LoVo (cell line): ENCODE results near the gene ZMYND19.
A peak's percentile ranks its signal among the peaks of the same experiment; 100 is the strongest.
"Not testable (repeated sequence)": the region's sequence is repeated elsewhere in the genome, so short reads cannot be mapped to it uniquely, and the experiment has no call there.

Source experiments
- DNase-seq: peaks from one replicate; pipeline ENCODE4 v3.0.0-alpha.2; 2016; ENCODE audit warnings: low spot score

Gene ZMYND19

DNA sequence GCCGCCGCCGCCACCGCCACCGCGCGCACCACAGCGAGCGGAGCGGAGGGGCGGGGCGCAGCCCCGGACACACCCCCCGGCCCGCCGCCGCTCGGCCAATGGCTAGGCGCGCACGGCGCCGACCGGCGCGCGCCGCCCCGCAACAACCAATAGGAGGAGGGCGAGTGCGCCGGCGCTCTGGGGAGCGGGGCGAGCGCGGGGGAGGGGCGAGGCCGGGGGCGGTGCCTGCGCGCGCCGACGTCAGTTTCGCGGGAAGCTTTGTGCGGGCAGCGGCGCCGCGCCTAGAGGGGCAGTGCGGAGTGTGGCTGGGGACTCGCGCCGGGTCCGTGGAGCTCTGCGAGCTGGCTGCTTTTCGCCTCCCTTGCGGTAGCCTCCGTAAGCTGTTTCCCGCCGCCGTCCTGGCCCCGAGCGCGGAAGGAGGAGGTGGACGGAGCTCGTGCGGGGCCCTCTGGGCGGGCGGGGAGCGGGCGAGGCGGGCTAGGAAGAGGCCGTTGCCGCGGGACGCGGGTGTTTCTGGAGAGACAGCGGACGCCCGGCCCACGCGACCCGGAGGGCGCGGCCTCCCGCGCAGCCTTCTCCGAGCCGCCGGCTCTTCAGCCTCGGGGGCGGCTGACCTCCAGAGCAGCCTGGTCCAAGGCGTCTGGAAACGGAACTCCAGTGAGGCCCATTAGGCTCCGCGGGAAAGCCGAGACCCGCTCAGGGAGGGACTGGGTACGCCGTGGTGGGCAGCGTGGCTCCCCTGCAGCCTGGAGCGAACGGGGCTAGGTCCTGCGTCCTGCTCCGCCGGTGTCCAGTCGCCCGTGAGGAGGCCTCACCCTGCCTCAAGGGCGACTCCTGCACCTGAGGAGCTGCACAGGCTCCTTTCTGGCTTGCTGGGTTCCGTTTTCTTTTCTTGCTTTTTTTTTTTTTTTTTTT lies at the start of gene ZMYND19:
TSS of gene ZMYND19 (minus strand) at position 44 of the 915 bp plus-strand sequence. CDS start 249 bp downstream, outside the sequence.
- peak; percentile 93 for DNase-seq

DNA sequence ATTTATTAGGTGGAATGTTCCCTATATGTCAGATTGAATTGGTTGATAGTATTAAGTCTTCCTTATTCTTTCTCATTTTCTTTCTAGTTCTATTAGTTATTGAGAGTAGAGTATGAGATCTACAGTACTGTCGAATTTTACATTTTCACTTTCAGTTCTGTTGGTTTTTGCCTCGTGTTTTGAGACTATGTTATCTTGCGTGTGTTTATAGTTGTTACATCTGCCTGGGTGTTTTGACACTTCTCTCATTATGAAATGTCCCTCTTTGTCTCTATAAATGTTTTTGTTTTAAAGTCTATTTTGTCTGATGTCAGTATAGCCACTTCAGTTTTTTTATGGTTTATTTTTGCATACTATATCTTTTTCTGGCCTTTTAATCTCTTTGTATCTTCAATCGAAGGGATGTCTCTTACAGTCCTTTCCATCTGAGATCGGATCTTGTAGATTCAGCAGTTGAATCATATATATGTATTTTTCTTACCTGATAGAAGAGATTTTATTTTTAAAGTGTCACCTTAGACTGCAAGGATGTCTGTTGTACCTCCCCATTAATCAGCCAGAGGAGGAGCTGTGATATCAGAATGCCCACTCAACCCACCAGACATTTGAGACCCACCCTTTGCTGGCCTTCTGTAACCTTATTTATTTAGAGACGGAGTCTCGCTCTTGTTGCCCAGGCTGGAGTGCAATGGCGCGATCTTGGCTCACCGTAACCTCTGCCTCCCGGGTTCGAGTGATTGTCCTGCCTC lies 49.2 kb upstream of the ZMYND19 start:
- no peak for DNase-seq

DNA sequence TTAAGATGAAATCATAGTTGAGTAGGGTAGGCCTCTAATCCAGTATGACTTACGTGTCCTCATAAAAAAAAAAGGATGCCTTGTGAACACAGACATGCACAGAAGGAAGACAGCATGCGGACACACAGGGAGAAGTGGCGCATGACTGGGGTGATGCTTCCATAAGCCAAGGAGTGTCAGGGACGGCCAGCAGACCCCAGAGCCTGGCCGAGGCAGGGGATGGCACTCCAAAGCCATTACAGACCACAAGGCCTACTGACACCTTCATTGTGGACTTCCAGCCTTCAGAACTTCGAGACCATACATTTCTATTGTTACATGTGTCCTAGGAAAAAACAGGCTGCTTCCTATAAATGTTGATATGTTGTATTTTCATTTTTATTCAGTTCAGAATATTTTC lies 48.4 kb upstream of the ZMYND19 start:
- no peak for DNase-seq

DNA sequence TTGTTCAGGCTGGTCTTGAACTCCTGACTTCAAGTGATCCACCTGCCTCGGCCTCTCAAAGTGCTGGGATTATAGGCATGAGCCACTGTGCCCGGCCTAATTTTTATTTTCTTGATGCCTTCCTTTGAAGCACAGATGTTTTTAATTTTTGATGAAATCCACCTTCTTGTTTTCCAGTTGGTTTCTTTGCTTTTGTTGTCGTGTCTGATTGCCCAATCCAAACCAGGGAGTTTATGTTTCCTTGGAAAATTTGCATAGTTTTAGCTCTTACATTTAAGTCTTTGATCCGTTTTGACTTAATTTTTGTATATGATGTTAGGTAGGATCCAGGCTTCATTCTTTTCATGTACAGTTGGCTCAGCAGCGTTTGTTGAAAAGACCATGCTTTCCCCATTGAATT lies 43.7 kb upstream of the ZMYND19 start:
- no peak for DNase-seq

DNA sequence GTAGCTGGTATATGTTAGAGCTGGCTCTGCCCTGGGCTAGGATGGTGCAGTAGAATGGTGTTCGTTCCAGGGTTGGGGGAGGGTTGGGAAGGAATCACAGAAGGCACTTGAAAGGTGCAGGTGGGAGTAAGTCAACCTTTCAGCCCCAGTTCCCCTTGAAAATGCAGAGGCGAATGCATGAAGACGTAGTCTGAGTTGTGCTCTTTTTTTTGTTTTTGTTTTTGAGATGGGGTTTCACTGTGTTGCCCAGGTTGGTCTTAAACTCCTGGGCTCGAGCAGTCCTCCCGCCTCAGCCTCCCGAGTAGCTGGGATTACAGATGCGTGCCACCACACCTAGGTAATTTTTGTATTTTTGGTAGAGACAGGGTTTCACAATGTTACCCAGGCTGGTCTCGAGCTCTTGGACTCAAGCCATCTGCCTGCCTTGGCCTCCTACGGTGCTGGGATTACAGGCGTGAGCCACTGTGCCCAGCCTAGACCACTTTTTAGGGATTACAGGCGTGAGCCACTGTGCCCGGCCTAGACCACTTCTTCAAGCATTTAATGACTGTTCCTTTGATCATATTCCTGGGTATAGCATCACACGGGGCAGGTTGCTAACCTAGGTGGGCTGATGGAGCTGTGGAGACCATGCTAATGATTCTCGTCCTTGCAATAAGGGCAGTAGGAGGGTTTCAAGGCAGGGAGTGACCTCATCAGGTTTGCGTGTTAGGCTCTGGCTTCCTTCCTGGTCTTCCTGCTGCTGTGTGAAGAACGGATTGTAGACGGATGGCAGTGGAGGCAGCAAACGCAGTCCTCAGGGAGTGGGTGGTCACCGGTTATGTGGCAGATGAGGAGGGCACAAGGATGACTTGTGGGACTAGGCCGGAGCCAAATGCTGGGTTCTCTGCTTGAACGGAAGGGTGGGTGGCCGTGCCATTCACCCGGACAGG lies 42.2 kb upstream of the ZMYND19 start:
- no peak for DNase-seq

DNA sequence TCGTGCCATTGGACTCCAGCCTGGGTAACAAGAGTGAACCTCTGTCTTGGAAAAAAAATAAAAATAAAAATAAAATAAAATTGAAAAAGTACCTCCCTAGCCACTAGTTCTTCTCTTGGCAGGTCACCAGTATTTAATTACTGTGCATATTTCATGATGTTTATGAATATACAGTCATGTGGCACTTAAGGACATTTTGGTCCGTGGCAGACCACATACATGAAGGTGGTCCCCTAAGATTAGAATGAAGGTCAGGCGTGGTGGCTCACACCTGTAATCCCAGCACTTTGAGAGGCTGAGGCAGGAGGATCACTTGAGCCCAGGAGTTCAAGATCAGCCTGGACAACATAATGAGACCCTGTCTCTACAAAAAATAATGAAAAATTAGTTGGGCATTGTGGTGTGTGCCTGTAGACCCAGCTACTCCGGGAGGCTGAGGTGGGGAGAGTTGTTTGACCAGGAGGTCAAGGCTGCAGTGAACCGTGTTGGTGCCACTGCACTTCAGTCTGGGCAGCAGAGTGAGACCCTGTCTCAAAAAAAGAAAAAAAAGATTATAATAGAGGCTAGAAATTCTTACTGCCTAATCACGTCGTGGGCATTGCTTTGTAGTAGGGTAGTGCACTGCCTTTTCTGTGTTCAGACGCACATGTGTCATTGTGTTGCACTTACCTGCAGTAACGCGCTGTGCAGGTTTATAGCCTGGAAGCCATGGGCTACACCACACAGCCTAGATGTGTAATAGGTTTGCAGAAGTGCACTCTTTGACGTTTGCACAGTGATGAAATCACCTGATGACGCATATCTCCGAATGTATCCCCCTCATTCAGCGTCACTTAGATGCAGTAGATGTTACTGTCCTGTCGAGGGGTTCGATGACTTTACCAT lies 41.3 kb upstream of the ZMYND19 start:
- no peak for DNase-seq

DNA sequence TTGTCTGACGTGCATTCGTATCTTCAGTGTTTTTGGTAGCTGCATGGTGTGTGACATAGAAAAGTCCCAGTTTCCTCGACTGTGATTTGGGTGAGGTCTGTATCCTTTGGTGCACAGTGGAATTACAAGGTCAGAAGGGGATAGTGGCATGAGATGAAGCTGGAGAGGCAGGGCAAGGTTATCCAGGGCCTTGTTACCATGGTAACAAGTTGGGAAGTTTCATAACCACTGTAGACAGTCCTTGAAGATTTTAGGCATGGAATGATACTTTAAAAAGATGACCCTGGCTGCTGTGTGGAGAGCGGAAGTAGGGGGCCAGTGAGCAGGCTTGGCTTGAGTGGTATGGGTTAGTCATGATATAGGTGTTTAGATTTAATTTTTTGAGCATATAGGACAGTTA lies 40.4 kb upstream of the ZMYND19 start:
- no peak for DNase-seq

DNA sequence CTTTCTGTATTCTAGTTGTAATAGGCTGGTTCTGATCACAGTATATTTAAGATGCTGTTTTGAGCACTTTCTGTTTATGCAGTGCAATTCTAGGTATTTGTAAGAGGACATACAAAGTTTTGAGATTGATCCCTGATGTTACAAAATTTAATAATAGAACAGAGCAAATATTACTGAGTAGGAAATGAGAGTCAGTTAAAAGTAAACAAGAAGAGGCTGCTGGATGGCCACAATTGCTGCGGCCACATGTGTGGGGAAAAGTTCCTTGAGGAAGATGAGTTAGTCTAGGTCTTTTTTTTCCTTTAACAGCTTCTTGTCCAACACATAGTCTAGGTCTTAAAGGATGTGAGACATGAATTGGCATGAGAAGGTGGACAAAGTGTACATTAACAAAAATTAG lies 39.8 kb upstream of the ZMYND19 start:
- DNase-seq: no peak

DNA sequence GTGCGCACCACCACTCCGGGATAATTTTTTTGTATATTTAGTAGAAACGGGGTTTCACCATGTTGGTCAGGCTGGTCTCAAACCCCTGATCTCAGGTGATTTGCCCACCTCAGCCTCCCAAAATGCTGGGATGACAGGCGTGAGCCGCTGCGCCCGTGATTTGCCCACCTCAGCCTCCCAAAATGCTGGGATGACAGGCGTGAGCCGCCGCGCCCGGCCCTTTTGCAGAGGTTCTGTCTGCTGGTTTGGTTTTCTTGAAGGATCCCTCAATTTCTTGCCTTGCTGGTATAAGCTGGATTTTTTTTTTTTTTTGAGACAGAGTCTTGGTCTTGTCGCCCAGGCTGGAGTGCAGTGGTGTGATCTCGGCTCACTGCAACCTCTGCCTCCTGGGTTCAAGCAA lies 37.1 kb upstream of the ZMYND19 start:
- not testable (repeated sequence) for DNase-seq

DNA sequence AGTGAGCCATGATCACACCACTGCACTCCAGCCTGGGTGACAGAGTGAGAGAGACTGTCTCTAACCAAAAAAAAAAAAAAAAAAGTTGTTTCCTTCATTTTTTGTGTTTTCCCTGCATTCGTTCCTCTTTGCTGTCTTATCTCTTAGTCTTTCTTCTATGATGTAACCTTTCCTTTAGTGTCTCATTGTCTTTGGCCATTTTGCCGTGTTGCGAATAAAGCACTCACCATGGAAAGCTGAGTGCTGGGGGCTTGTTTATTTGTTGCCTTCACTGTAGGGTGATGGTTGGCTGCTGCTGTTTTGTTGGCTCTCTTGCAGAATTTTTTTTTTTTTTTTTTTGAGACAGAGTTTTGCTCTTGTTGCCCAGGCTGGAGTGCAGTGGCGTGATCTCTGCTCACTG lies 36.2 kb upstream of the ZMYND19 start:
- DNase-seq: no peak

DNA sequence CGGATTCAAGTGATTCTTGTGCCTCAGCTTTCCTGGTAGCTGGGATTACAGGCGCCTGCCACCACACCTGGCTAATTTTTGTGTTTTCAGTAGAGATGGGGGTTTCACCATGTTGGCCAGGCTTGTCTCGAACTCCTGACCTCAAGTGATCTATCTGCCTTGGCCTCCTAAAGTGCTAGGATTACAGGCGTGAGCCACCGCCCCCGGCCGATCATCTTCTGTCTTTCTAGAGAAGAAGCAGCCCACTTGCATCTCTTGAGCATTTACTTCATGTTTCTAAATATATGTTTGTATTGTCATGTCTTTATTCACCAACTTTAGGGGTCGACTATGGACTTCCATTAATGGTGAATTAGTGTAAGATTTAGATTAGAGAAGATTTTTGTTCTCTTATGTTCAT lies 31.9 kb upstream of the ZMYND19 start:
- not testable (repeated sequence) for DNase-seq

DNA sequence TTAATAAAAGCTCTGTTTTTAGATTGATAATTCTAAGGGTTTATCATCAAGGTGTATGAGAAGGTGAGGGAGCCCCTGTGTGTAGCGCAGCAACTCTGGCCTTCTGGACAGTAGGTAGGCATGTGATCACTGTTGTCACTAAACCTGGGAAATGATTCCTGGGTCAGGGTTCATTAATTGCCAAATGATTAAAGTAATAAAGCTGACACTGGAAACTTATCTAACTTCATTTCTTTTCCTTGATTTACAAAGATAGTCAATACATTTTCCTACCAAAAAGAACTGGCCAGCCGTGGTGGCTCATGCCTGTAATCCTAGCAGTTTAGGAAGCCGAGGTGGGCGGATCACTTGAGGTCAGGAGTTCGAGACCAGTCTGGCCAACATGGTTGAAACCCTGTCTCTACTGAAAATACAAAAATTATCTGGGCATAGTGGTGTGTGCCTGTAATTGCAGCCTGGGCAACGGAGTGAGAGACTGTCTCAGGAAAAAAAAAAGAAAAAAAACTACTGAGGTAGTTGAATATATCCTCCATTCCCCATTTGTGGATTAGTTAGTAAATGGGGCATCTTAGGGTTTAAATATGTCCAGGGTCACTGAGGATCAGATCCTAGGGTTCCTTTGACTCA lies 30.9 kb upstream of the ZMYND19 start:
- DNase-seq: no peak

DNA sequence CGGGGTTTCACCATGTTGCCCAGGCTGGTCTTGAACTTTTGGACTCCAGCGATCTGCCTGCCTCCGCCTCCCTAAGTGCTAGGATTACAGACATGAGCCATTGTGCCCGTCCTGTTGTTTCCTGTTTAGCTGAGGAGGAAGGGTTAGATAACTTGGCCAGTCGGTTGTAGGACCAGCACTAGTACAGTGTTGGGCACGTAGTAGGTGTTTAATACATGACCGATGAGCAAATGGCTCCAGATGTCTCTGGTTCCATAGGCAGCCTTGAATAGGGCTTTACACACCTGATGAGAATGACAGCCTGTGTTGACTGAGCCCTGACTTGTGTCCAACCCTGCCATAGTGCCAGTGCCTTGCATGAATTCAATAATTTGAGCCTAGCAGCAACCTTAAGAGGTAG lies 30.3 kb upstream of the ZMYND19 start:
- DNase-seq: no peak

DNA sequence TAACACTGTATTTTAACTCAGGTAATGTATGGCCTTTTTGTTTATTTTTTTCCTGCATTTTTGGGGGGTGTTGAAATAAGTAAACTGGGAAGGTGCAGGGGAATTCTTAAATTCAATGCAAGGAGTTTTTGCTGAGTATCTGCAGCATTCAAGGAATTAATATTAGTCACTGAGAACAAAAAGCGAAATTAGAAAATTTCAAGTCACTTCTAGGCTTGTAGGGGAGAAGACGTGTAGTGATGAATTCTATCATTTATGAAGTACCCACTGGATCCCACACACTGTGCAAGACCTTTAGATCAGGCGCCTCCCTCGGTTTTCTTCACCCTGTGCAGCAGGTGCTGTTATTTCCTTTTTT lies 29.7 kb upstream of the ZMYND19 start:
- DNase-seq: no peak

DNA sequence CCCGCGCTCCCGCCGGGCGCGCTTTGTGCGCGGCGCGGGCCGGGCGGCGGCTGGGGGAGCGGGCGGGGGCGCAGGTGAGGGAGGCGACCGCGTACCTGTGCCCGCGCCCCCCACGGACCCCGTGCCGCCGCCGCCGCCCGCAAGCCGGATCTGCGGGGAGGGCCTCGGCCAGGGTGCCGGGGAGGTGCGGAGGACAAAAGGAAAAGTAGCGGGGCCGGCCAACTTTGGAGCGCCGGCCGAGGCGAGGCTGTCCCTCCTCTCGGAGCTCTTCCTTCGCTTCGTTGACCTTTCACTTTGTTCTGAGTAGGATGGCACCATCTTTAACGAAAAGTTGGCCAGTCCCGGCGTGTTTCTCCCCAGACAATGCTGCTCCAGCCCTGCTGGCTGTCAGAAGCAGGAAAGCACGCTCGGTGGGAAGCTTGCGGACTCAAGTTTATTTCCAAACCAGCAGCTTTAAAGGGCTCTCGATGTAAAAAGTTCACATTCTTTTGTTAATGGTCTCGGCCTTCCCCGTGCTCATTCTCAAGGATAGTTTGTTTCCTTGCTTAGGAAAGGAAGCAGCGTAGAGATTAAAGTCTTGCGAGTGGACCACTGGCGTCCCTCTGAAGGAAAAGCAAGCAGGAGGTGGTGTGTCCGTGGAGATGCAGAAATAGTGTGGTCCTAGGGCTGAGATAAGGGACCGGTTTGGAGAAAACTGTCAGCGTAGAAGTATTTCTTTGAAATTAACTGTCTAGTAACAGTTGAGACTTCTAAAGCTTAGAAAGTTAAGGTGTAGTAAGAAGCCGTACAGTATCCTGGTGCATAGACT lies 29.1 kb upstream of the ZMYND19 start:
- DNase-seq: peak; percentile 37

DNA sequence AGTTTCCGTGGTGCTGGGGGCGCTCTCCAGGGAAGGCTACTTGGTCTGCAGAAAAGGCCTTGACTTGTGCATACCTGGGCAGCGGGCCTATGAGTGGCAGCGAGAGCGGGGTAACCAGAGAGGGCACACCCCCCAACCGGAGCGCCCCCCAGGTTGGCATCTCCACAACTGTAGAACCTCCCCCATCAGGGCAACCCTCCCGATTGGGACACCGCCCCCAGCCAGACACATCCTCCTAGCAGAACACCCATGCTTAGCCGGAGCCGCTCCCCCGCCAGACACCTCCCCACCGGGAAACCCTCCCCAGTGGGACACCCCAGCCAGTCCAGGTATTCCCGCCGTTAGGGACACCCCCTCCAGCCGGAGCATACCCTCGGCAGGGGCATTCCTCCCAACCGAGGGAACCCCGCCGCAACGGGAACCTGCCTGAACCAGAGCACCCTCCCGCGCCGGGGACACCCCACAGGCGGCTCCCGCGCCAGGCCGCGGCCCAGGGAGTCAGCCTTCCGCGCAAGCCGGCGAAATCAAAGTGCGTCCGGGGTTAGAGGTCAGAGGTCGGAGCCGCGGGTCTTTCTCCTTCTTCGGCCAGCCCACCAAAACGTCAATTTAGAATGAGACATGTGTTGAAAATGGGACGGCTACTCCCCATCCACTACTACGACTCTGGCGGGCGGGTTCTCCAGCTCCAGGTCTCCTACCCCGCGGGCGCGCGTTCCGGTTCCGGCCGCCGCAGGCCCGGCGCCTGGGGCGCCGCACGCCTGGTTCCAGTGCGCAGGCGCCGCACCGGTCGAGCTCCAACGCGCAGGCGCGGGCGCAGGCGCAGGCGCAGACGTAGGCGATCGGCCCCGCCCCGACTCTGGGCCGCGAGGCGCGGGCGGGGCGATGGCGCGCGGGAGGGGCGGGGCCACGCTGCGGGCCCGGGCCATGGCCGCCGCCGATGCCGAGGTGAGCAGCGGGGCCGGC lies 28.1 kb upstream of the ZMYND19 start, which contains the start of gene EHMT1:
TSS of gene EHMT1 (plus strand) at position 901 of the 963 bp plus-strand sequence. CDS start at position 925, 24 bp downstream.
- peak; percentile 95 for DNase-seq

DNA sequence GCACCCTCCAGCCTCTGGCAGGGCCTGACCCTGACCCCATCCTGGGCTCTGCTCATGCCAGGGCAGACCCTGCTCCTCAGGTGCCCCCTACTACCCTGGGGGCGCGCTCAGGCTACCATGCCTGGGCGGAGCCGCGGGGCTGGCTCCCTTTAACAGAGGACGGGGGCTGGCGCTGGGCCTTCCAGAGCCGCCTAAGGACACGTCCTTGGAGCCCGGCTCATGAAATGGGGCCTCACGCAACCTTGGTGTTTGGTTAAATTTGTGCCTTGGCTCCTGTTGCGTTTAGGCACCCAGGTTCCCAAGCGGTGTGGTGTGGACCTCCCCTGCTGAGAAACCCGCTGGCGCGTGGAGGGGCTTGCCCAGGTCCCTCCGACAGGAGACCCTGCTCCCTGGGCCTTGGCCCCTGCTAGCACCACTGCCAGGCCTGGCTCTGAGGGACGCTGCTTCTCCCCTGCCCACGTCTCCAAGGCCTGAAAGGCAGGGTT lies 25.1 kb upstream of the ZMYND19 start:
- no peak for DNase-seq

DNA sequence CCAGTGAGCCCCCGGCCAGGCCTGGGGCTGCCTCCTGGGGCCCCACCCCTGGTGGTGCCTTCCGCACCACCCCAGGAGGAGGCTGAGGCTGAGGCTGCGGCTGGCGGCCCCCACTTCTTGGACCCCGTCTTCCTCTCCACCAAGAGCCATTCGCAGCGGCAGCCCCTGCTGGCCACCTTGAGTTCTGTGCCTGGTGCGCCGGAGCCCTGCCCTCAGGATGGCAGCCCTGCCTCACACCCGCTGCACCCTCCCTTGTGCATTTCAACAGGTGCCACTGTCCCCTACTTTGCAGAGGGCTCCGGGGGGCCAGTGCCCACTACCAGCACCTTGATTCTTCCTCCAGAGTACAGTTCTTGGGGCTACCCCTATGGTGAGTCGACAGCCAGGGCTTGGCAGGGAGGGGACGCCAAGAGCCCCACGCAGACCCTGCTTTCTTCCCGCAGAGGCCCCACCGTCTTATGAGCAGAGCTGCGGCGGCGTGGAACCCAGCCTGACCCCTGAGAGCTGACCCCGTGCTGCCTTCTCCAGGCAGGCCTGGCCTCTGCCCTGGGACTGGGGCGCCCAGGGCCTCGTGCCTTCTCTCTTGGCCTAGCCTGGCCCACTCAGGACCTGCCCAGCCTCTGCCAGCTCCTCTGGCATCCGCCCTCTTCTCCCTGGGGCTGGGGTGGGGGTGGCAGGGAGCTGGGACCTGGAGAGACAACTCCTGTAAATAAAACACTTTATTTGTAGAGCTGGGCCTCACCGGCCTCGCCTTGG lies 24.5 kb upstream of the ZMYND19 start:
- DNase-seq: no peak
